ENCODE data around the gene TCF21. TPM values are rescaled to one million over a fixed set of nuclear protein-coding genes. Genes with fewer than 3 reads are reported as not detected.
A peak's percentile ranks its signal among the peaks of the same experiment; 100 is the strongest.
"Not testable (repeated sequence)": the region's sequence is repeated elsewhere in the genome, so short reads cannot be mapped to it uniquely, and the experiment has no call there.

Gene TCF21
- total RNA-seq, 1 experiment from 2014 or later: 0.07 TPM

DNA sequence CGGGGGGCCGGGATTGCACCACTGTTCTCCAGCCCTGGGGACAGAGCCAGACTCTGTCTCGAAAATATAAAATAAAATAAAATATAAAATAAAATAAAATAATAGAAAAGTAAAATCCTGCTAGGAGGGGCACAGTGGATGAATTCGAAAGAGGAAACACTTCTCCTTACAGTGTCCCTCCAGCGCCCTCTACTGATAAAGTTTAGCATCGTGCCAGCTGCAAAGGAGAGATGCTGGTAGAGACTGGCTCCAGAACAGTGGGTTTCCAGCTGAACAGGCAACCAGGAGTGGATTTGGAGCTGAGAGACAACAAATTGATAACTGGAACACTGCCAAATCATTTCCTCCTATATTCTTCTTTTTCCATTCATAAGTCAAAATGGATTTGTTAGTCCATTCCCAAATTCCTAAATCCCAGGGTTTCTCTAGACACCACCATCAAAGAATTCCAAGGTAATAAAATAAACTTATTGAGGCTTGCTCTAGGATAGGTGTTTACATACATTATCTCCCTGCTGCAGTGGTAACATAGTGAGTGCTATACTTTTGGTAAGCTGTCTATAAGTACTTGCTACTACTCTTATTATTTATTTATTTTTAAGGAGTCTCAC lies 32.4 kb downstream of the TCF21 start:
- DNase-seq (ENCODE audit: low read depth): peak; percentile 83

- peak; percentile 82 for DNase-seq (ENCODE audit: low read depth)
These were observed 35.2 kb downstream of the TCF21 start for GRCh38 chr6:133923938-133924593.

DNA sequence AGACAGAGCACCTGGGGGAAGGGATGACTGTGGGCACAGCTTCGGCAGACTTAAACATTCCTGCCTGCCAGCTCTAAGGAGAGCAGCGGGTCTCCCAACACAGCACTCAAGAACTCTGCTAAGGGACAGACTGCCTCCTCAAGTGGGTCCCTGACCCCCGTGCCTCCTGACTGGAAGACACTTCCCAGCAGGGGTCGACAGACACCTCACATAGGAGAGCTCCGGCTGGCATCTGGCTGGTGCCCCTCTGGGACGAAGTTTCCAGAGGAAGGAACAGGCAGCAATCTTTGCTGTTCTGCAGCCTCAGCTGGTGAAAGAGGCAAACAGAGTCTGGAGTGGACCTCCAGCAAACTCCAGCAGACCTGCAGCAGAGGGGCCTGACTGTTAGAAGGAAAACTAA lies 42.3 kb downstream of the TCF21 start:
- DNase-seq (ENCODE audit: low read depth): not testable (repeated sequence)

DNA sequence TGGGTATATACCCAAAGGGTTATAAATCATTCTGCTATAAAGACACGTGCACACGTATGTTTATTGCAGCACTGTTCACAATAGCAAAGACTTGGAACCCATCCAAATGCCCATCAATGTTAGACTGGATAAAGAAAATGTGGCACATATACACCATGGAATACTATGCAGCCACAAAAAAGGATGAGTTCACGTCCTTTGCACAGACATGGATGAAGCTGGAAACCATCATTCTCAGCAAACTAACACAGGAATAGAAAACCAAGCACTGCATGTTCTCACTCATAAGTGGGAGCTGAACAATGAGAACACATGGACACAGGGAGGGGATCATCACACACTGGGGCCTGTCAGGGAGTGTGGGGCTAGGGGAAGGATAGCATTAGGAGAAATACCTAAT lies 47.4 kb downstream of the TCF21 start:
- not testable (repeated sequence) for DNase-seq (ENCODE audit: low read depth)

GRCh38 chr6:133937909-133938308 lies 49.0 kb downstream of the TCF21 start:
- no peak for DNase-seq (ENCODE audit: low read depth)

DNA sequence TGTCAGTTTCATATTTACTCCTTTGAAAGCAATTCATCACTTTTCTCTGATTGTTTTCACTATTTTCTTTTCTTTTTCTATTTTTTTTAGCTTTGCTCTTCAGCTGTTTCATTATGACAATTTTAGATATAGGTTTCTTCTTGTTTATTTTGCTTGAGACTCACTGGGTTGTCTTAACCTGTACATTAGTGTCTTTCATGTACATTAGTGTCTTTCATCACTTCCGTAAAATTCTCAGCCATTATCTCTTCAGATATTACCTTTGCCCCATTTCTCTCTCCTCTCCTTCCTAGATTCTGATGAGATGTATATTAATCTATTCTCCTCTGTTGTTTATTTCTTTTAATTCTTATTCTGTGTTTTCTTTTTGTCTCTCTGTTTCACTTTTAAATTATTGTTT lies 49.6 kb downstream of the TCF21 start:
- DNase-seq (ENCODE audit: low read depth): no peak

- peak; percentile 27 for DNase-seq (ENCODE audit: low read depth)
These were observed 51.1 kb downstream of the TCF21 start for GRCh38 chr6:133939778-133940667.

Other genes with a start within 250 kb of the TCF21 start
- gene TBPL1, start 64.1 kb downstream of the TCF21 start, total RNA-seq (2014; rRNA removed; shearing (Covaris generic)): 45.2 and 56.6 TPM in 2 replicates
- gene SLC2A12, start 163.5 kb downstream of the TCF21 start, total RNA-seq (2014; rRNA removed; shearing (Covaris generic)): 12.9 and 18.1 TPM in 2 replicates

Data from M059J (cell line).